ENCODE results near the gene CXCR6.

DNA sequence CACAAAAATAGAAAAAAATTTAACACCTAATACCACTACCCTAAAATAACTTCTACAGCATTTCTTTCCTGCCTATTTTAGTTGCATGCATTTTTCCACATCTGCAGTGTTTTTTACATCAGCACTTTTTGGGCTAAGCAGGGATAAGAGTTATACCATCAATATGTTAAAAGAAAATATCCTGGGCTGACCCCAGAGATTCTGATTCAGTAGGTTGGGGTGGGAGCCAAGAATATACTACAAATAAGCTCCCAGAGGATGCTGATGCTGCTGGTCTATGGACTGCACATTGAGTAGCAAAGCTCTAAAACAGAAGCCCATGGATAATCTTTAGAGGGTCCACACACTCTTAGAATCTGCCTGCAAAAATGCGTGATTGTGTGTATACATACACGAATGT lies 37.6 kb downstream of the CXCR6 start:
- TF ChIP-seq TCF7 (IDR thresholded peaks at IDR 0.05; ENCODE audit: low read depth) (no peak), E2F5 (CRISPR knock-in tag; conservative IDR thresholded peaks at IDR 0.05) (no peak), ZNF121 (CRISPR knock-in tag; IDR thresholded peaks at IDR 0.05) (no peak), CEBPZ (IDR thresholded peaks at IDR 0.05; ENCODE audit: low read length) (no peak), ZFP36 (IDR thresholded peaks at IDR 0.05; ENCODE audit: borderline replicate concordance, low read depth, low read length, partially characterized antibody) (no peak), RERE (CRISPR knock-in tag; IDR thresholded peaks at IDR 0.05; ENCODE audit: low read depth) (no peak), ZNF530 (CRISPR knock-in tag; IDR thresholded peaks at IDR 0.05; ENCODE audit: low read depth) (no peak), POLR2AphosphoS5 (IDR thresholded peaks at IDR 0.05; ENCODE audit: low read depth, low read length) (no peak), ZNF512 (CRISPR knock-in tag; IDR thresholded peaks at IDR 0.05) (no peak), ATF3 (CRISPR knock-in tag; IDR thresholded peaks at IDR 0.05) (no peak)
